GM21619 (cell line): ENCODE data around the gene SWAP70.

Experiments used
- ATAC-seq: cut with Tn5 transposase; IDR thresholded peaks from one replicate; pipeline ENCODE4 v1.9.1; 2021; ENCODE audit not compliant: unreplicated experiment

Gene SWAP70

GRCh38 chr11:9651481-9651880, 12.4 kb upstream of the SWAP70 start:
- ATAC-seq = no peak

DNA sequence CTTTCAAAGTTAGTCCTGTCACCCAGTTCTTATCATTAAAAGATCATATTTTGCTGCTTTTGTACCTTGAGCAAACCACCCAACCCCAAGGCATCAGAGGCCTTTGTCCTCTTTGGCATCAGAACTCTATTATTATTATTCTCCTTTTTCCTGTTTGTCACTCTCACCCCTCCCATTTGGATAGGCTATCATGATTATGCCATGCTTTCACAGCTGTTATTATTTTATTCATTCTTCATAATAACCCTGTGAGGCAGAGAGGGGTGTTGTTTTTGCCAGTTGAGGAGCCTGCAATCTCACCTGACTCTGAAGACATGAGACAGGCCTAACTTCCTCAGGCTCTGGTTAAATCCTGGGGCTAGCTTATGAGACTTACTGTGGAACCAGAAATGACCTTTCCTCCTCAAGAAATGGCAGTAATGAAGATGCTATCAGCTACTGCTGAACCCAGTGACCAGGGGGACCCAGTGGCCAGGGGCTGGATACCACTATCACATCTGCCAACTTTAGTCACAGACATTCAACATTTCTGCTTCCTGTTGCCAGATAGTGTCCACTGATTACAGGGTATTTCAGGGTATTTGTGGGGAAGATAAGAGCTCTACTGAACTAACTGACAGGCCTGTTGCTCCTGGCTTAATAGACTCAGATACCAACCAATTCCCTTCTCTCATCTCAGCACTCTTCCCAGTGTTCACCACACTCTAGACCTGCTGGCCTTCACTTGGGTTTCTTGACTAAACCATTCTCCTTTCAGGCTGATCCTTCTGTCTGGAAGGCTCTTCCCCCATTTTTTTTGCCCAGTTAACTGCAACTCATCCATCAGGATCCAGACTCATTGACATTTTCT, 11.8 kb upstream of the SWAP70 start:
- ATAC-seq = no peak

GRCh38 chr11:9653871-9654270, 10.0 kb upstream of the SWAP70 start:
- ATAC-seq = no peak

GRCh38 chr11:9656864-9657263, 7.0 kb upstream of the SWAP70 start:
- no peak for ATAC-seq

GRCh38 chr11:9657531-9657930, 6.3 kb upstream of the SWAP70 start:
- ATAC-seq = no peak

DNA sequence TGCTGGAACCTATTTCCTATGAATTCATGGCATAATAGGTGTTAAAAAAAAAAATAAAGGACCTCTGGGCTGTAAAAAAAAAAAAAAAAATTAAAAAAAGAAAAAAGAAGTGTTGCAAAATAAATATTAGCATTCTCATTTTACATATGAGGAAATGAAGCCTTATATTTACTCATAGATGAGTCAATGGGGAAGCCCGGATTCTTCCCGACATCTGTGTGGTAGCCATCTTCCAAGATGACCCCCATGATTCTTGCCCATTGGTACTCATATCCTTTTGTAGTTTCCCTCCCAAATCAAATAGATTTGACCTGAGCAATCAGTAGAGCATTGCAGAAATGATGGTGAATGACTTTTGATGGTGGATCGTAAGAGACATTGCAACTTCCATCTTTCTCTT, 3.0 kb upstream of the SWAP70 start:
- ATAC-seq = no peak

GRCh38 chr11:9662273-9662672, 1.6 kb upstream of the SWAP70 start:
- no peak for ATAC-seq

DNA sequence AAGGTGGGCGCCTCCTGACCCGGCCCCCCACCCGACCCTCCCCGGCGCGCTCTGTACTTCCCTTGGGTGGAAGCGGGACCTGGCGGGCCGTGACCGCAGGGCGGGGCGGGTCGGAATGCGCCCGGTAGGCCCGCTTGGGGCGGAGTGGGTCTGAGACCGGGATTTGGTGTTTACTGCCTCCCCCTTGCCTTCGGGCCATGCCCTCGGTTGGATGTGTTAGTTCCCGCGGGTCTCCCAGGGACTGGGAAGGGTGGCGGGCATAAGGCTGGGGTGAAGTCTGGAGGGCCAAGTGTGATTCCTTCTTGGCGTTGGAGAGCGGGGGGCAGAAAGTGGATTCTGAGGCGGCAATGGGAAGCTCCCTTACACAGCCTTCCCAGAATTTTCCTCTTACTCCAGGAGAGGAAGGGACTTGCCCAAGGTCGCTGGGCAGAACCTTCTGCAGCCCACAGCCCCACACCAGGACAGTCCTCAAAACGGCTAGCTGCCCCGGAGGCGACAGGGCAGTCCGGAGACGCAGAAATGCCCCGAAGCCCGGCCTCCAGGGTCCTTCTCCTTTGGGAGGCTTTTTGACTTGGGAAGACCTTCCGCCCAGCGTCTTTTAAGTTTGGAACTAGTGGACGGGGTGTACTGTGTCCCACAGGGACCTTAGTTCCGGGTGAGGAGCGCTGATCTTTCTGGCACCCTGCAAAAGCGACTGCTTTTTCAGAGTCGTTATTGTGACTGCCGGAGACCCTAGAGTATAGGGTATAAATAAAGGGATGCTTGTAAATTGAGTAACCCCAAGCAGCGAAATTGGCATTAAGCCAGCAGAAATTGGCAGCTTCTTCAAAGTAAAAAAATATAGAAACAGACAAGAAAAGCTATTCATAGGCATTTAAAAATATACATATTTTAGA, 647 bp downstream of the SWAP70 start:
- ATAC-seq = peak; percentile 34

DNA sequence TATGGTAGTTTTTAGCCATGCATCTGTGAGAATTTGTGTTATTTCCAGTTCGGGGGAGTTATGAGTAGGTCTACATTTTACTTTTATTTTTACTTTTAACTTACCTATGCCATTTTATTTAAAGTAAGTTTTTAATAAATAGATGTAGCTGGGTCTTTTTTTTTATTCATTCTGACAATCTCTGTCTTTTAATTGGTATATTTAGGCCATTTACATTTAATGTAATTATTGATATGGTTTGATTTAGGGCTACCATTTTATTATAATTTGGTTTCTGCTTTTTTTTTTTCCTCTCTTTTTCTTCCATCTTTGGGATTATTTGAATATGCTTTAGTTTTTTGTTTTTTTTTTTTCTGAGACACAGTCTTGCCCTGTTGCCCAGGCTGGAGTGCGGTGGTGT, 1.9 kb downstream of the SWAP70 start:
- no peak for ATAC-seq

DNA sequence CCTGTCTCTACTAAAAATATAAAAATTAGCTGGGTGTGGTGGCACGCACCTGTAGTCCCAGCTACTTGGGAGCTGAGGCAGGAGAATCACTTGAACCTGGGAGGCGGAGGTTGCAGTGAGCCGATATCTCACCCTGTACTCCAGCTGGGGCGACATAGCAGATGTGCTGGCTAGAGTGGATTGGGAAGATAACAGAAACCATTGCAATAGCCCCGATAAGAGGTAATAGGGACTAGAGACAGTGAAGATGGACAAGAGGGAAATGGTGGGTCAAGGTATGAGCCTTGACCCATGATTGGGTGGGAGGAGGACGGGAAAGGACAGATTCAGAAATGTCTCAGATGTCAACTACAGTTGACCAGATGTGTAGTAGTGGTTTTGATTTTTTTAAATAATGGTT, 6.1 kb downstream of the SWAP70 start:
- no peak for ATAC-seq

DNA sequence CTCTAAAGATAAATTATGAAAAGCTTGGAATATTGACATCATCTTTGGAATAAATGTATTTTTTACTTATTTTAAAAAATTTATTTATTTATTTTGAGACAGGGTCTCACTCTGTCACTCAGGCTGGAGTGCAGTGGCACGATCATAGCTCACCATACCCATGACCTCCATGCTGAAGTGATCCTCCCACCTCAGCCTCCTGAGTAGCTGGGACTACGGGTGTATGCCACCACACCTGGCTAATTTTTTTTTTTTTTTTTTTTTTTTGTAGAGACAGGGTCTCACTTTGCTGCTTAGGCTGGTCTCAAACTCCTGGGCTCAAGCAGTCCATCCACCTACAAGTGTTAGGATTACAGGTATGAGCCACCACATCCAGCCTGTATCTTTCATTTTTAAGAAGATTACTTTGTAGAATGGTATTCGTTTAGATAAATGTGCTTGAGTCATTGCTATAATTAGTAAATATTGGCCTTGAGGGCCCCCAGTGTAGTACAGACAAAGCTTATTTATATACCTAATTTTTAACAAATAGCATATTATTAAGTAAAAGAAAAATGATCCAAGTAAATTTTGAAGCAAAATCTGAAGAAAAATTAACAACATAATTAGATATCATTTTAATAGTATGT, 8.5 kb downstream of the SWAP70 start:
- no peak for ATAC-seq

GRCh38 chr11:9672918-9673317, 9.0 kb downstream of the SWAP70 start:
- ATAC-seq = no peak

DNA sequence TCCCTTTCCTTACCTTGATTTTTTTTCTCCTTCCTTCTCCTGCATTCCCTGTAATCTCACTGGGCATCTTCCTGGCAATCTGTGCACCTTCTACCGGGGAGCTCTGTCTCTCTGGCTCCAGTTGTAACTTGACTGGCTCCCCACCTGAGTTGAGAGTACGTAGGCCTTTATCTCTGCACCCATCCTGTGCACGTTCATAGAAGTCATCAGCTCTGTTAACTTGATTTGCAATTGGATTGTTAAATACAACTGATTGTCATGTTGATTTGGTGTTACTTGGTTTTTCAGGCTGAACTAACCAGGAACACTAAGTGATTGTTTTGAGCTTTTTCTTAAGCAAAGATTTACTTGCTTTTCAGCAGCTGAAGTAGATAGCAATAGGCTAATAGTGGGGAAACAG, 11.8 kb downstream of the SWAP70 start:
- no peak for ATAC-seq

DNA sequence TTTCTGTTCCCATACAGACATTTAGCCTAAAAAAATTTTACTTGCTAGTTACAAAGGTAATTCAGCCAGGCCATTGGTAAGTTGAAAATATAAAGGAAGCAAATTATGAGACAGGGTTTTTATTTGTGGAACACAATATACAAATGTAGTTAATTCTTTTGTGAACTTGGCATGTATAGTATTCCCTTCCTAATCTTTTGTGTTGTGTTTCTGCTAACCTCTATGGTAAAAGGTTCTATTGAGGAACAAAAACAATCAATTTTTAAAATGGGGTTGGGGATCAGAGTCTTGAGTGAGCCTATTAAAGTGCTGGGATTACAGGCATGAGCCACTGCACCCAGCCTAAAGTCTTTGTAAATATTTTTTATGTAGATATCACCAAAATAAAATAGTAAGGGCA, 14.1 kb downstream of the SWAP70 start:
- ATAC-seq = no peak

DNA sequence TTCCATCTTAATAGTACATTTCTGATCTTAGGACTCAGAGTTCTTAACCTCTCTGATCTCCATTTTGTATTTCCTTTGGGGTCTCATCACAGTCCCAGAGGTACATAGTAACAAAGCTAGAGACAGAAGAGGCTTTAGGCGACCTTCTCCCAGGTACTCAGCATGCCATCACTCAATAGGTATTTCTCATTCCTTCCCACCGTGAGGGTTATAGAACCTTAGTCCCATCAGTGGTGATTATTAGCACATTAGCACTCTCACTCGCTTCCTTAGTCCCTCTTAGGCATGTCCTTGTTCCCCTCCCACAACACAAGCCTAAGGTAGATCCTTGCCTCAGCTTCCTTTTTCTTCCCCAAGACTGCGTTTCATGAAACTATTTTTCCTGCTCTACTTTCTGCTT, 14.7 kb downstream of the SWAP70 start:
- ATAC-seq = no peak

DNA sequence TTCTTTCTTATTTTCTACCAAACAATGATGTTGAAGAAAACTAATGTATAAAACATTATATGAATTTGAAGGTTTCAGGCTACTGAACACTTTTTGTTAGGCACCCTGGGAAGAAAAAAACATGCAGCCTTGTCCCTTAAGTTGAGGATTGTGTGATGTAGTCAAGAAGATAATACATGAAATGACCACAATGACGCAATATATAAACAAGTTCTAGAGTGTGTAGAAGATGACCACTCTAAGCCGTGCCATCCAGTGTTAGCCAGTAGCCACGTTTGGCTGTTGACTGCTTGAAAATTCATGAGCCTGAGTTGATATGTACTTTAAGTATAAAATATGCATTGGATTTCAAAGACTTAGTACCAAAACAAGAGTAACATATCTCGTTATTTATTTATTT, 16.2 kb downstream of the SWAP70 start:
- no peak for ATAC-seq

- ATAC-seq = peak; percentile 48
Measured at GRCh38 chr11:9681583-9682372, 17.9 kb downstream of the SWAP70 start.

DNA sequence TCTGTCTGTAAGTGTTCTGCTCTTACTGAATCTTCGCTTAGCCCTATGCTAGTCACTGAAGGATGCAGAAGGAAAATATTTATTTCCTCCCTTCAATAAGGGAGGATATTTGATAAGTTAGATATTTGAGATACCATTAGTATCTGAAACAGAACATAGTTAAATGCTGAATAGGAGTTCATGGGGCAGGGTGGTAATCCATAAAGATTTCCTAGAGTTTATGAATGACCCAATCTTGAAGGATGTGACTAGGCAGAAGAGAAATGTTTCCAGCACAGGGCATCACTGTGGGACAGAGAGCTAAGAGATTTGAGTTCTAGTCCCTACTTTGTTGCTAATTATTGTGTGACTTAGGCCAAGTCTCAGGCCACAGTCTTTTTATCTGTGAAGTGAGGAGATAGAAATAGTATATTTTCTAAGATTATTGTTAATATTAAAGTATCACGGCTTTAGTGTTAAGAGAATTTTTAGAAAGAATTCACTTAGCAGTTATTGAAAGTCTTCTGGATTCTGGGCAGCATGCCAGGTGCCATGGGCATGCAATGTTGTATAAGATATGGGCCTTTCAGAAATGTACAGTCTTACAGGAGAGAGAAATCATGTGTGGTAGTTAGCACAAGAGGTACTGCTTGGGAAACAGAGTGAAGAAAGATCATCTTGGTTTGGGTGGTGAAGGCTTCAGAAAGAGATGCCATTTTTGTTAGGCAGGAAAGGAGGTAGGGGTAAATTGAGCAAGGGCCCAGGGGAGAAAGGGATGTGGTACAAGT, 24.0 kb downstream of the SWAP70 start:
- no peak for ATAC-seq

DNA sequence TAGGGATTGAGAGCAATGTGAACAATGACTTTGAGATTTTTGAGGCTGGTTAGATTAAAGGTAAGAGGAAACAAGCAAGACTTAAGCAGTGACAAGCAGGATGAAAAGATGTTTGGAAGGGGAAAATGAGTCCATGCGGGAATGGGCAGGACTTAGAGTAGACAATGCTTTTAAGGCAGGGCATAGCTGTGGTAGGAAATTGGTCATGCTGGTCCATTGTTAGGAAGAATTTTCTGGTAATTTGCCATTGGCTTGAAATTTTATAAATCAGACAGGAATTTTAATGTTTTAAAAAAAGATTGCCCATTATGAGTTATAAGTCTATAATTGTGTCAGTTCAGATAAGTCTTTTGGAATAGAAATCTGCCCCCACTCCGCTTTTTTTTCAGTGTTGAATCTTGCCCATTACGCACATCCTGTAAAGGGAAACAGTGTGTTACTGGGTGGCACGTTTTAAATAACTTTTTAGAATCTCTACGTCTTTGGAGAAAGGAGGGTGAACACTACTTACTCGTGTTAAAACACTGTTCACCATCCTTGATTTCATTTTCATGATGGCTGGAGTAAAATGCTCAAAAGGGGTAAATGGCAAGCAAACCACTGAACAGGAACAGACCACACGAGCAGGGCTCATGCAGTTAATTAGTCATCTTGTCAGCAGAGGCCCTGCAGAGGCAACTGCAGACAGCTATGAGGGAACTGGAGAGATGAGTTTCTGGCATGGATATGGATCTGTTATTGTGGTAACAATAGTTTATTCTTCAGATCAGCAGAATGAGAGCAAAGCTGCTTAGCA, 25.0 kb downstream of the SWAP70 start:
- ATAC-seq = peak; percentile 80
